Activated T-helper 1 cell treated with anti-CD3 and anti-CD28 coated beads, Interleukin-2, amount 50 U/mL, for 16 hours (primary cell): ENCODE results near the gene C1QTNF5.

Source experiments
- DNase-seq, 2 donors: peaks; one replicate each; pipeline ENCODE4 v3.0.0-alpha.2; 2020; ENCODE audit warnings: low read depth in 1 of 2, low spot score in 1 of 2

Gene C1QTNF5

GRCh38 chr11:119338318-119338890, 2.3 kb downstream of the C1QTNF5 start:
- peak; percentile 33 to 46 for DNase-seq

DNA sequence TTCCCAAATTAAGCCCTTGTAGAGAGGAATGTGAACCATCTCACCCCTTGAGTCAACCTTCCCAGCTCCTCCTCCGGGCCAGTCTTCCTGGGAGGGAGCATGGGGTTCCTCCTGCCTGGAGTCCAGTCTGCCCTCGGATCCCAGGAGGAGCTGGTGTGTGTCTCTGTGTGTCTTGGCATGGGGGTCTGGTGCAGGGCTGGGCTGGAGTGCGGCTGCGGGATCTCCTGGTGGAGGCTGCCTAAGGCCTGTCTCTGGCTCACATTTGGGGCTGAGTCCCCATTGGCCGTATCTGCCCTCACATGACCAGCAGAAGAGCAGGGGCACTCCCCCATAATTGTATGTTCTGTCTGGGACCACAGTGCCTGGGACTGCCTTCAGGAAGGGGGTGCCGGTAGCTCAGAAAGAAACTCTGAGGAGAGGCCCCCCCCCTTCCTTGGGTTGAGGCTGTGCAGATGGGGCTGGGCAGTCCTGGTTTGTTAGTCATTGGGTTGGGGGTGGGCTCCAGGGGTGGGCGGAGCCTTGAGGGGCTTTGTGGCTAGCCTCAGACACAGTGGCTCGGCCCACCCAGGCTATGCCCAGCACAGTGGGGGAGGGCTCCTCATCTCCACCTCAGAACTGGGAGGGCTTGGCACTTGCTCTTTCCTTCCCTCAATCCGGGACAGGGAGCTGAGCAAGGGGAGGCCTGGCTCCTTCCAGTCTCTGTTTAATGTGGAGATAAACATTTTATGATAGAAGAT, 2.9 kb downstream of the C1QTNF5 start:
- DNase-seq = no peak

DNA sequence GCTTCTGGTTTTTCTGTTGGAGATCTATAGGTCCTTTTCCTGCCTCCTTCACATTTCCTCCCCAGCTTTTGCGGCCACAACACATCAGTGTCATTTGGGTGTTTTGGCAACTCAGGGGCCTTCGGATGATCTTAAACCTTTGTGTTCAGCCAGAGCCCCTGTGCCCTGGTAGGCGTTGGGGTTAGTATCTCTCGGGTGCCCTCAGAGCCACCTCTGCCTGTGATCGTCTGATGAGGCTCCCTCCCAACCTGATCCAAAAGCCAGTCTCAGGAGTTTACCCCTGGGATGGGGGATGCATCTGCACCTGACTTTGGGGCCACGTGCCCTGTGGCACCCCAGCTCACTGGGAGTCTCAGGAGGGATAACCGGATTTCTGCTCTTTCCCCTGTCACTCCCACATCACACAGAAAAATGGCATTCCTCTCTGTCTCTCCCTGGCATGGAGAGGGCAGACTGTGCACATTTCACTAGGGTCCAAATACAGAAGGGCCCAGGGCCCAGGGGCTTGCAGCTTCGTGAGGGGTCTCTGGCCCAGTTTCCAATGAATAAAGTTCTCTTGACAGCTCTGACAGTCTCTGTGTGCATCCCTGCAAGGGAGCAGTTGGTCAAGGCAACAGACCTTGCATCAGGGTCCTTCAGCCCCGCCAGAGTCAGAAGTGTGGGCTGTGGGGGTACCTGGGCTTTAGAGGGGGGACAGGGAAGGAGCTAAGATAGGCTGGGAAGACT, 3.8 kb downstream of the C1QTNF5 start:
- no peak for DNase-seq

- no peak for DNase-seq
Measured at GRCh38 chr11:119335655-119336543, 4.8 kb downstream of the C1QTNF5 start.

DNA sequence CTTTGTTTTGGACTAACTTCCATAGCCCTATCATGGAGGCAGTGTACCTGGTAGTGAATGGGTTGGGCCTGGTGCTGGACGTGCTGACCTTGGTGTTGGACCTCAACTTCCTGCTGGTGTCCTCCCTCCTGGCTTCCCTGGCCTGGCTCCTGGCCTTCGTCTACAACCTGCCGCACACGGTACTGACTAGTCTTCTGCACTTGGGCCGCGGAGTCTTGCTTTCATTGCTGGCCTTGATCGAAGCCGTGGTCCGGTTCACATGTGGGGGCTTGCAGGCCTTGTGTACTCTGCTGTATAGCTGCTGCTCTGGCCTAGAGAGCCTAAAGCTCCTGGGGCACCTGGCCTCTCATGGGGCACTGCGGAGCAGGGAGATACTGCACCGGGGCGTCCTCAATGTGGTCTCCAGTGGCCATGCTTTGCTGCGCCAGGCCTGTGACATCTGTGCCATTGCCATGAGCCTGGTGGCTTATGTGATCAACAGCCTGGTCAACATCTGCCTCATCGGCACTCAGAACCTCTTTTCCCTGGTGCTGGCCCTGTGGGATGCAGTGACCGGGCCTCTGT, 5.5 kb downstream of the C1QTNF5 start:
- DNase-seq = no peak

DNA sequence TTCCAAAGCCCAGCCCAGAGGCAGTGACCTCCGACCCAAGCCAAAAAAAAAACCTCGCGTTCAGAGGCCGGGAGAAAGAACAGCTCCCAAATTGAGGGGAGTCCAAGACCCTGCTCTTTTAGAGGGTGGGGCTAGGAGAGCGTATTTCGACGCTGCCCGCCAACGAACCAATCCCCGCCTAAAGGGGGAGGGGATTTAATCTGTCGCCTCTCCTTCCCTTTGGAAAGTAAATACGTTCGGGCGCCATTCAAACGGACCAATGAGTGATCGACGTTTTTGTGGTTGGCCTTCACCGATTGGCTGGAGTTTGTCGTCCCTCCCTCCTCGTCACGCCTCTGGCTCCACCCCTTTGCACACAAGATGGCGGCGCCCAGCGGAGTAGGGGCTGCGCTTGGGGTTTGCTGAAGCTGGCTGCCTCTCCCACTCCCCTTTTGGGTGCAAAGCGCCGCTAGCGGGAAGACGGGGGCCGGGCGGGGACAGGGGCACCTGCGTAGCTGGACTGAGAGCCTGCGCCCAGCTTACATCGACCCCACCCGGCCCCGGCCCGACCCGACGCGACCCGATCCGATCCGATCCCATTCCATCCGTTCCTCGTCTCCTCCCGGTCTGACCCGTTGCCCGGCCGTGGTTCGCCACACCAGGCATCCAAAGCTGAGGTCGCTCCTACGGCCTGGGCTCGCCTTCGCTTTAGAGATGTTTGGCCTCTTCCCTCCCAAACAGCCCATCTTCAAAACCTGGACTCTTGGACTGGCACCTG, 6.3 kb downstream of the C1QTNF5 start, which contains the start of gene RNF26:
RNF26 (plus strand) TSS at position 354 of the 757 bp plus-strand sequence. CDS start 596 bp downstream, outside the sequence.
- peak; percentile 84 to 87 for DNase-seq

- no peak for DNase-seq
Measured at GRCh38 chr11:119332111-119332765, 8.4 kb downstream of the C1QTNF5 start.

DNA sequence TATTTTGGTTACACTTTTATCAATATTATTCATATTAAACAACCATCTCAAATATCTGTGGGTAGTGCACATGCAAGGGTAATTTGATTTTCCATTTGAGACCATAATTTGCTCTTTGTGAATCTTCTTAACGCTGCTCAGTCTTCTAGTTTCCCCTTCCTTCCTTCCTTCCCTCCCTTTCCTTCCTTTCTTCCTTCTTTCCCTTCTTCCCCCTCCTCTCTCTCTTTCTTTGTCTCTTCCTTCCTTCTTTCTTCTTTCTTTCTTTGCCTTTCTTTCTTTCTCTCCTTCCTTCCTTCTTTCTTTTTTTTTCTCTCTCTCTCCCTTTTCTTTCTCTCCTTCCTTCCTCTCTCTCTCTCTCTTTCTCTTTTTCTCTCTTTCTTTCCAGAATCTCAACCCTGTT, 10.4 kb downstream of the C1QTNF5 start:
- no peak for DNase-seq

DNA sequence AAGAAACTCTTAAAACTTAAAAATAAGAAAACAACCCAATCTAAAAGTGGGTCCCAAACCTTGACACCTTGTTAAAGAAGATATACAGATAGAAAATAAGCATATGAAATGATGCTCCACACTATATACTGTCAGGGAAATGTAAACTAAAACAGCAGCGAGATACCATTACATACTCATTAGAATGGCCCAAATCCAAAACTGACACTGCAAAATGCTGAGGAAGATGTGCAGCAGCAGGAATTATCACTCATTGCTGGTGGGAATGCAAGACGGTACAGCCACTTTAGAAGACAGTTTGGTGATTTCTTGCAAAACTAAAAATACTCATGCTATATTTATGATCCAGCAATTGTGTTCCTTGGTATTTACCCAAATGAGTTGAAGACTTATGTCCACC, 11.4 kb downstream of the C1QTNF5 start:
- DNase-seq = no peak

DNA sequence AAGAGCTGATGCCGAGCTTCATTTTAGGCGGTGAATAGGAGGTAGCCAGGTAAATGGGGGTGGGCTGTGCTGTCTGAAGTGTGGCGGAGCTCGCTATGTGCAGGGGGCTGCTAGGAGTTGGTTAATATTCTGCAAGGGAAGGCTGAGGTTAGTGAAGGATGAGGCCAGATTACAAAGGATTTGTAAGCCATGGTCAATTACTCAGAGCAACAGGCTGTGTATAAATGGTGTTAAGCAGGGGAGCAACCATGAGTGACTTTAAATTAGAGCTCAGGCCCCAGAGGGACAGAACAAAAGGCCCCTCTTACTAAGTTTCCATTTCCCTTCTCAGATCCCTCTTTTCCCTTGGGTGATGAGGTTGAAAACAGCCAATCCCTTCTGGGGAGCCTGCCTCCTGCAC, 16.5 kb downstream of the C1QTNF5 start:
- DNase-seq = no peak

GRCh38 chr11:119323532-119324033, 17.1 kb downstream of the C1QTNF5 start:
- peak; percentile 61 to 73 for DNase-seq

- DNase-seq = no peak
Measured at GRCh38 chr11:119322921-119323531, 17.7 kb downstream of the C1QTNF5 start.

DNA sequence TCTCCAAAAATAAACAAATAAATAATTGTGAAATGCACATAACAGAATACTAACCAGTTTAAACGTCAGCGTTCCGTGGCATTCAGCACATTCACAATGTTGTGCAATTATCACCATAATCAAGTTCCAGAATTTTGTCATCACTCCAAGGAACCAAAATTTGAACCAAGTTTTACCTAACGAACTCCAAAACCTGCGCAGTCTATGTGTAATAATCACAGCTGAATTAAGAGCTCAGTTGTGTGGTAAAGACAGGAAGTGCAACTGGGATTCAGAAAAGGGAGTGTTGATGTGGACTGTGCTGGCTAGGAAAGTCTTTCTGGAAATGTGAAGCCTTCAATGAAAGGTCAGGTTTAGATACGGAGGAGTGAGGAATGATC, 18.3 kb downstream of the C1QTNF5 start:
- DNase-seq = no peak

DNA sequence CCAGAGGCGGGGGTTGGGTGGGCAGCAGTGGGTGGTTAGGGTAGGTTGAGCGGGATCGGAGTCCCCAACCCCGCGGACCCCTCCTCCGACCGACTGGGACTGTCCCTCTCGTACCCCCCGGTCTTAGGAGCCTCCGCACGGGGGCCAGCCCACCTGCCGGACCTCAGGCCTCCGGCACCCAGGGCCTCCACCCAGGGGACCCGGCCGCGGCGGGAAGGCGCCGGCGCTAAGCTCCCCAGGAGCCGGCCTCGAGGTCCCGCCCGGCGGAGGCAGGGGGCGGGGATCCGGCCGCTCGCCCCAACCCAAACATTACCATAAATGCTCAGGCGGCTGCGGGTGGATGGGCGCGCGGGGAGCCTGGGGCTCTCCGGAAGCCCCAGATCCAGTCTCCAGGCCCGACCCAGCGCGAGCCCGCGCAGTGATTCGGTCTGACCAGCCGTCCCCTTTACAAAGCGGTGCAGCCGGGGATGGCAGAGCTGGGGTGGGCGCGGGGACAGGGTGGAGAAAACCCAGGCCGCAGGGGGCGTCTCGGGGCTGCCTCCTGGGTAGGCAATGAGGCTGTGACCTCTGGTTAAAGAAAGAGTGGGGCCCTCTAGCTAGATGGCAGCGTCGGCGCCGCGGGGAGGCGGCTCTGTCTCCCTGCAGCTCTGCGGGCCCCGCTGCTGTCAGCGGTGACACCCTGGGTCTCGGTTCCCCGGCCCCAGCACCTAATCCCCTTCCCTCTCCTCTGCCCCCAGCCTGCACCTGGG, 19.7 kb downstream of the C1QTNF5 start:
- DNase-seq = peak in 1 of 2 donors; percentile 21

DNA sequence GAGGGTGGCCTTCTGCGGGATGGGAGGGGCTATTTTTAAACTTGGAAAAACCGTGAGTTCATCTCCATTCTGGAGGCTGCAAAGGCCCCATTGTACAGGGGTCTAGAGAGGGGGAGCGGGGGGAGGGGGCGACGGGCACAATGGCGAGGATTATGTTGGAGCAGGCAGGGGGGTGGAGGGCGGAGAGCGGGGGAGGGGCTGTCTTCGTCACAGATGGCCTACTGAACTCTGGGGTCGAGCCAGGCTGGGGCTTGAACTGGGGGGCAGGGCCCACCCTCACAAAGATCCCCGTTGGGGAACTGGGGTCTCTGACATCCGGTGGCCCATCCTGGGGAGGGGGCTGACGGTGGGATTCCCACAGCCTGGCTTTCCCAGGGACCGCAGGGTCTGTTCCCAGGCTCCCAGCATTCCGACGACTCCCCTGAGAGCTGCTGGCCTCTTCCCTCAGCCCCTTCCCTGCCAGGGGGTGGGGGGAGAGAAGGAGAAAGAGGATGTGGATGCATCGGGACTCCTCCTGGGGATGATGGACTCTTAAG, 20.4 kb downstream of the C1QTNF5 start:
- DNase-seq = no peak

DNA sequence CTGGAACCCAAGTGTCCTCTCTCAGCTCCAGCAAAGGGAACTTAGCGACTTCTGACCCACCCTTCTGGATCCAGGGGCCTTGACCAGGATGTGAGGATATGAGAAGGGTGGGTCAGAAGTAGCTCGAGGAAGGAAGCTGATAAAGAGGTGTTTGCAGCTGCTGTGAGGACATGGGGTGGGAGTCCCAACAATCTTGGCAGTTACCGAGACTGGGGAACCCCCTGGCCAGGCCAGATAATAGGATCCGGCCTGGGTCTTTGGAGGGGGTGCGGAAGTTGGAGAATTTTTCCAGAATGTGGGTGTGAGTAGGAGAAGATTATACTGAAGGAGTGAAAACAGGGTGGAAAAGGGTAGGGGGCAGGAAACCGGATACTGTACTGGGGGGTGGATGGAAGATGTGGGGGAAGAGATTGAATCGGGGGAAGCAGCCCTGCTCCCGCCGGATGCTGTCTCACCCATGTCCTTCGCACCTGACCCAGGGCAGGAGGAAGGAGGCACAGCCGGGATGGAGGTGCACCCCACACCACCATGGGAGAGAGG, 20.9 kb downstream of the C1QTNF5 start:
- DNase-seq = no peak

GRCh38 chr11:119319136-119319699, 21.5 kb downstream of the C1QTNF5 start:
- DNase-seq = no peak
